Measurements from ENCODE around the gene KCNQ5. TPM values are rescaled to one million over a fixed set of nuclear protein-coding genes. Genes with fewer than 3 reads are reported as not detected.

KCNQ5 gene
- total RNA-seq, 1 experiment from 2014 or later = 0.07 TPM

GRCh38 chr6:72864799-72865198, 242.9 kb downstream of the KCNQ5 start:
- no peak for DNase-seq
- H3K4me3 Mint-ChIP-seq = no peak overlapping the region
- Histone ChIP-seq H3K79me2 (ENCODE audit: insufficient read depth, low read length) (no peaks in the 10 kb centered on the region), H4K8ac (replicated peaks; ENCODE audit: insufficient read length, low read depth, low read length) (no peak overlapping the region), H3K4me1 (ENCODE audit: insufficient read depth, low read length) (no peaks in the 10 kb centered on the region; the same call in 1 of the 2 replicates), H4K20me1 (ENCODE audit: control insufficient read depth, insufficient read depth, insufficient read length) (no peaks in the 10 kb centered on the region), H3K79me1 (ENCODE audit: insufficient read depth, low read depth, low read length, poor library complexity, severe bottlenecking) (no peaks in the 10 kb centered on the region), H4K91ac (ENCODE audit: insufficient read length, low read depth, low read length) (no peak overlapping the region), H2BK15ac (ENCODE audit: low read depth, low read length) (no peak overlapping the region), H2BK120ac (ENCODE audit: low read depth, low read length, poor library complexity, severe bottlenecking) (no peak overlapping the region), H3K18ac (ENCODE audit: insufficient read length, low read depth, low read length) (no peak overlapping the region), H3K4me2 (ENCODE audit: insufficient read depth, insufficient read length, low read length) (no peak overlapping the region), H3K9me3 (ENCODE audit: control insufficient read depth, low read depth, low read length) (no peaks in the 10 kb centered on the region), H3K27me3 (ENCODE audit: insufficient read depth, low read length) (no peaks in the 10 kb centered on the region), H2AK5ac (ENCODE audit: insufficient read length, low read length) (no peak overlapping the region), H3K14ac (ENCODE audit: insufficient read depth, low read length) (no peak overlapping the region), H3K56ac (ENCODE audit: insufficient read length, low read depth, low read length) (no peak overlapping the region), H2BK20ac (ENCODE audit: low read depth, low read length, poor library complexity, severe bottlenecking) (no peak overlapping the region), H3K9ac (ENCODE audit: extremely low read depth, insufficient read length, low read length) (no peak overlapping the region), H3K27ac (ENCODE audit: insufficient read length, low read depth, low read length) (no peak overlapping the region), H3K4ac (ENCODE audit: low read depth, low read length) (no peak overlapping the region), H4K5ac (ENCODE audit: insufficient read length, low read depth, low read length) (no peak overlapping the region), H3T11ph (ENCODE audit: low read length) (no peak overlapping the region), H2AFZ (ENCODE audit: low read length) (no peak overlapping the region), H3K23me2 (ENCODE audit: insufficient read length, low read depth, low read length, poor library complexity, severe bottlenecking) (no peaks in the 10 kb centered on the region), H2BK5ac (ENCODE audit: insufficient read length, low read length) (no peak overlapping the region), H2BK12ac (ENCODE audit: insufficient read length, low read depth, low read length) (no peak overlapping the region), H3K23ac (ENCODE audit: insufficient read length, low read depth, low read length) (no peak overlapping the region)
- no peaks in the 10 kb centered on the region for H3K27me3 Mint-ChIP-seq (ENCODE audit: low read depth)
- no peaks in the 10 kb centered on the region for H3K9me3 Mint-ChIP-seq
- no peak overlapping the region for H3K27ac Mint-ChIP-seq
- no peak for TF ChIP-seq CTCF (conservative IDR thresholded peaks at IDR 0.05)
- peaks cover 0 to 4% of the 10 kb centered on the region in 2 experiments; a peak in 2 of 4 replicates for H3K4me1 Mint-ChIP-seq
- H3K36me3 Mint-ChIP-seq (ENCODE audit: insufficient read depth in 1 of 3, low read depth in 3 of 3) = no peaks in the 10 kb centered on the region

Data from H9 (cell line).